IMR-90 (cell line): Measurements from ENCODE around the gene TMEM214.

Source experiments
- CTCF ChIP-seq: conservative IDR thresholded peaks from 2 replicates; pipeline ENCODE4 v1.5.1; 2012; ENCODE audit warnings: mild to moderate bottlenecking, low read depth, low read length, improper control_type of control experiment
- ELK1 ChIP-seq: fragments of 150-350 bp; IDR thresholded peaks from 2 replicates; pipeline ENCODE4 v1.6.1; 2016; ENCODE audit warnings: low read depth, mild to moderate bottlenecking, low read length, moderate library complexity, borderline replicate concordance
- MXI1 ChIP-seq: IDR thresholded peaks from 2 replicates; pipeline ENCODE4 v1.6.1; 2012; ENCODE audit warnings: low read depth, mild to moderate bottlenecking, low read length, moderate library complexity, borderline replicate concordance
- POLR2A ChIP-seq: IDR thresholded peaks from 2 replicates; pipeline ENCODE4 v1.6.1; 2012; ENCODE audit warnings: mild to moderate bottlenecking, low read depth, low read length
- RAD21 ChIP-seq: IDR thresholded peaks from 2 replicates; pipeline ENCODE4 v1.6.1; 2012; ENCODE audit warnings: low read length, improper control_type of control experiment
- RCOR1 ChIP-seq: IDR thresholded peaks from 2 replicates; pipeline ENCODE4 v1.6.1; 2012; ENCODE audit warnings: mild to moderate bottlenecking, low read length, improper control_type of control experiment; ENCODE audit not compliant: insufficient replicate concordance
- RFX5 ChIP-seq: IDR thresholded peaks from 2 replicates; pipeline ENCODE4 v1.8.0; 2012; ENCODE audit warnings: low read depth, mild to moderate bottlenecking, low read length, moderate library complexity

- no peak for TF ChIP-seq CTCF
- TF ChIP-seq MXI1 = 0 out of 2 replicates have a peak, but pooled peaks have one; percentile 57
- TF ChIP-seq POLR2A = peak; percentile 92
- TF ChIP-seq RAD21 = no peak
- no peak for TF ChIP-seq ELK1
- no peak for TF ChIP-seq RCOR1
- no peak for TF ChIP-seq RFX5
Observed at GRCh38 chr2:27071277-27071989, 38.7 kb downstream of the TMEM214 start, which contains the start of gene OST4.
